SK-N-MC (cell line): Measurements from ENCODE around the gene USP22.

ENCODE experiments used
- EZH2 ChIP-seq: fragments of 200-600 bp; sonication (generic); IDR thresholded peaks from one replicate; pipeline ENCODE4 v1.6.1; 2017; ENCODE audit warnings: antibody characterized with exemption
- POLR2AphosphoS5 ChIP-seq: IDR thresholded peaks from 2 replicates; pipeline ENCODE4 v1.6.1; 2012; ENCODE audit warnings: mild to moderate bottlenecking, low read depth, low read length, borderline replicate concordance

- TF ChIP-seq POLR2AphosphoS5, result no peak
- no peak for TF ChIP-seq EZH2
Observed at GRCh38 chr17:21013983-21014382, 28.8 kb downstream of the USP22 start.
